Measurements from ENCODE around the gene CBLB.

GRCh38 chr3:105767776-105768175 is 101.0 kb downstream of the CBLB start:
- TF ChIP-seq EZH2 (IDR thresholded peaks at IDR 0.05; ENCODE audit: insufficient read depth, poor library complexity, severe bottlenecking) (no peak), EZH2phosphoT487 (IDR thresholded peaks at IDR 0.05; ENCODE audit: insufficient read depth, low read depth) (no peak)
